Measurements from ENCODE around the gene PRKAR1B.
A peak's percentile ranks its signal among the peaks of the same experiment; 100 is the strongest.

The PRKAR1B gene

GRCh38 chr7:607938-608337 is 119.1 kb downstream of the PRKAR1B start:
- no peak overlapping the region for H3K9ac ChIP-seq (ENCODE audit: low read length)
- TF ChIP-seq CTCF (IDR thresholded peaks at IDR 0.05; ENCODE audit: low read length) = no peak
- no peak for TF ChIP-seq EZH2 (IDR thresholded peaks at IDR 0.05; ENCODE audit: borderline replicate concordance, low read length)
- no peak overlapping the region for H3K27ac ChIP-seq (ENCODE audit: low read depth, low read length, poor library complexity, severe bottlenecking)
- H4K20me1 ChIP-seq (ENCODE audit: insufficient read depth, low read length) = no peaks in the 10 kb centered on the region
- peaks cover 8% of the 10 kb centered on the region; the same call in 1 of the 2 replicates for H3K36me3 ChIP-seq (ENCODE audit: insufficient read depth, low read length)
- no peaks in the 10 kb centered on the region for H3K9me3 ChIP-seq (ENCODE audit: low read length)
- no peak overlapping the region for H3K4me2 ChIP-seq (ENCODE audit: low read length)
- H3K27me3 ChIP-seq (ENCODE audit: insufficient read depth, low read length) = no peaks in the 10 kb centered on the region
- peaks cover 31% of the 10 kb centered on the region for H3K4me1 ChIP-seq (ENCODE audit: insufficient read depth, low read length, severe bottlenecking)
- no peak overlapping the region for H2AFZ ChIP-seq (ENCODE audit: low read length)
- no peaks in the 10 kb centered on the region for H3K79me2 ChIP-seq (ENCODE audit: insufficient read depth, low read length)
- no peaks in the 10 kb centered on the region for H3F3A ChIP-seq (ENCODE audit: insufficient read depth, low read length)
- no peak overlapping the region for H3K4me3 ChIP-seq (ENCODE audit: low read depth, low read length, poor library complexity, severe bottlenecking)
- H3K9me2 ChIP-seq (ENCODE audit: low read depth, low read length) = no peaks in the 10 kb centered on the region

GRCh38 chr7:605661-606450 is 121.2 kb downstream of the PRKAR1B start:
- Histone ChIP-seq H3K4me1 (ENCODE audit: insufficient read depth, low read length, severe bottlenecking) (peaks cover 31% of the 10 kb centered on the region), H3K9me3 (ENCODE audit: low read length) (no peaks in the 10 kb centered on the region), H4K20me1 (ENCODE audit: insufficient read depth, low read length) (no peaks in the 10 kb centered on the region), H3K4me3 (ENCODE audit: low read depth, low read length, poor library complexity, severe bottlenecking) (no peak overlapping the region), H3K27me3 (ENCODE audit: insufficient read depth, low read length) (no peaks in the 10 kb centered on the region), H3K36me3 (ENCODE audit: insufficient read depth, low read length) (peaks cover 8% of the 10 kb centered on the region; the same call in 1 of the 2 replicates), H3K79me2 (ENCODE audit: insufficient read depth, low read length) (no peaks in the 10 kb centered on the region), H3K9me2 (ENCODE audit: low read depth, low read length) (no peaks in the 10 kb centered on the region), H3K4me2 (ENCODE audit: low read length) (no peak overlapping the region), H3K9ac (ENCODE audit: low read length) (no peak overlapping the region), H3K27ac (ENCODE audit: low read depth, low read length, poor library complexity, severe bottlenecking) (no peak overlapping the region), H2AFZ (ENCODE audit: low read length) (no peak overlapping the region), H3F3A (ENCODE audit: insufficient read depth, low read length) (no peaks in the 10 kb centered on the region)
- no peak for TF ChIP-seq CTCF (IDR thresholded peaks at IDR 0.05; ENCODE audit: low read length)

GRCh38 chr7:604884-605531 is 122.1 kb downstream of the PRKAR1B start:
- Histone ChIP-seq H3K36me3 (ENCODE audit: insufficient read depth, low read length) (peaks cover 8% of the 10 kb centered on the region; the same call in 1 of the 2 replicates), H4K20me1 (ENCODE audit: insufficient read depth, low read length) (no peaks in the 10 kb centered on the region), H3K4me3 (ENCODE audit: low read depth, low read length, poor library complexity, severe bottlenecking) (peak overlapping the region; percentile 63), H2AFZ (ENCODE audit: low read length) (no peak overlapping the region), H3K9me3 (ENCODE audit: low read length) (no peaks in the 10 kb centered on the region), H3K27ac (ENCODE audit: low read depth, low read length, poor library complexity, severe bottlenecking) (peak overlapping the region; percentile 42), H3K79me2 (ENCODE audit: insufficient read depth, low read length) (no peaks in the 10 kb centered on the region), H3F3A (ENCODE audit: insufficient read depth, low read length) (no peaks in the 10 kb centered on the region), H3K9ac (ENCODE audit: low read length) (peak overlapping the region; percentile 71), H3K4me1 (ENCODE audit: insufficient read depth, low read length, severe bottlenecking) (peaks cover 25% of the 10 kb centered on the region), H3K27me3 (ENCODE audit: insufficient read depth, low read length) (no peaks in the 10 kb centered on the region), H3K9me2 (ENCODE audit: low read depth, low read length) (no peaks in the 10 kb centered on the region), H3K4me2 (ENCODE audit: low read length) (peak overlapping the region; percentile 75)
- TF ChIP-seq EZH2 (IDR thresholded peaks at IDR 0.05; ENCODE audit: borderline replicate concordance, low read length) = no peak
- no peak for TF ChIP-seq CTCF (IDR thresholded peaks at IDR 0.05; ENCODE audit: low read length)

Measured in OCI-LY1 (cell line).